ENCODE results near the gene PDIA6.

Gene PDIA6

GRCh38 chr2:10812362-10813162, at the start of gene PDIA6:
TSS of gene PDIA6 (minus strand) at chr2:10812785. CDS start at chr2:10812696, 89 bp downstream.
- no peak for DNase-seq (ENCODE audit: low read depth, low spot score)

GRCh38 chr2:10862330-10862729, 49.7 kb upstream of the PDIA6 start:
- DNase-seq (ENCODE audit: low read depth, low spot score): no peak

DNA sequence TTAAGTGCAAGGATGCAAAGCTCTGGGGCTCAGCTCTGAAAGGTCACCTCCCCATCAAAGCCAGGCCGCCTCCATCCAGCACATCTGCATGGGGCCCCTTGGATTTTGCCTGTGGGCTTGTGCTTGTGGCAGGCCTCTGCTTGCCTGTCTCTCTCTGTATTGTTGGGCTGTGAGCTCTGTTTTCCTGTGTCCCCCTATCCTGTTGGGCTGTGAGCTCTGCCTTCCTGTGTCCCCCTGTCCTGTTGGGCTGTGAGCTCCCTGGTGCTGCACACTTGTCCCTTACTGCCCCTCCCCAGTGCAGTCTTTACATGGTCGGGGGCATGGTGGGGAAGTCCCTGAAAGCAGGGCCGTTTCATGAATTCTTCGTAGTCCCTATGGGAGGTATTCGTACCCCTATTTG, 49.2 kb upstream of the PDIA6 start:
- DNase-seq (ENCODE audit: low read depth, low spot score): no peak

- no peak for DNase-seq (ENCODE audit: low read depth, low spot score)
Observed at GRCh38 chr2:10860814-10861325, 48.3 kb upstream of the PDIA6 start.

DNA sequence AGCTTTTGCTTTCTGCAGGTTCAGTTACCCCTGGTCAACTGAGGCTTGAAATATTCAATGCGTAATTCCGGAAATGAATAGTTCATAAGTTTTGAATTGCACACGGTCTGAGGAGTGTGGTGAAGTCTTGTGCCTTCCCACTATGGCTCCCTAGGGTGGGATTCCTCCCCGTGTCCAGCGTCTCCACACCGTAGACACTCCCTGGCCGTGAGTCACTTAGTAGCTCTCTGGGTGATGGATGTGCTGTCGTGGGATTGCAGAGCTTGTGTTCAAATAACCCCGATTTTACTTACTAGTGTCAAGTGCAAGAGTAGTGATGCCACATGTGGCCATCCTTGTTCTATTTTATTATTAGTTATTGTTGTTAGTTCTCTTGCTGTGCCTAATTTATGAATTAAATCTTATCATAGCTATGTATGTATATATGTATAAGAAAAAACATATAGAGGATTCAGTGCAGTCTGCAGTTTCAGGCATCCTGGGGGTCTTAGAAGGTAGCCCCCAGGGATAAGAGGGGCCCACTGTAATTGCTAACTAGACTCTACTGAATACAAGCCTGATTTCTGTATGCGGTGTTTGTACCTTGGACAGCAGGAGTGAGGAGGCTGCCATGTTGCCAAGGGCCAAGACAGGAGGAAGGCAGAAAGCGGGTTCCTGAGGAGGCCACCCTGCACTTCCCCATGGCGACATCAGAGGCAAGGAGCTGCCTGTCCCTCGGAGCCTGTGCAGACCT, 47.7 kb upstream of the PDIA6 start:
- DNase-seq (ENCODE audit: low read depth, low spot score): no peak

- no peak for DNase-seq (ENCODE audit: low read depth, low spot score)
Observed at GRCh38 chr2:10859278-10859677, 46.7 kb upstream of the PDIA6 start.

GRCh38 chr2:10848541-10848940, 36.0 kb upstream of the PDIA6 start:
- no peak for DNase-seq (ENCODE audit: low read depth, low spot score)

- no peak for DNase-seq (ENCODE audit: low read depth, low spot score)
Observed at GRCh38 chr2:10847008-10847407, 34.4 kb upstream of the PDIA6 start.

DNA sequence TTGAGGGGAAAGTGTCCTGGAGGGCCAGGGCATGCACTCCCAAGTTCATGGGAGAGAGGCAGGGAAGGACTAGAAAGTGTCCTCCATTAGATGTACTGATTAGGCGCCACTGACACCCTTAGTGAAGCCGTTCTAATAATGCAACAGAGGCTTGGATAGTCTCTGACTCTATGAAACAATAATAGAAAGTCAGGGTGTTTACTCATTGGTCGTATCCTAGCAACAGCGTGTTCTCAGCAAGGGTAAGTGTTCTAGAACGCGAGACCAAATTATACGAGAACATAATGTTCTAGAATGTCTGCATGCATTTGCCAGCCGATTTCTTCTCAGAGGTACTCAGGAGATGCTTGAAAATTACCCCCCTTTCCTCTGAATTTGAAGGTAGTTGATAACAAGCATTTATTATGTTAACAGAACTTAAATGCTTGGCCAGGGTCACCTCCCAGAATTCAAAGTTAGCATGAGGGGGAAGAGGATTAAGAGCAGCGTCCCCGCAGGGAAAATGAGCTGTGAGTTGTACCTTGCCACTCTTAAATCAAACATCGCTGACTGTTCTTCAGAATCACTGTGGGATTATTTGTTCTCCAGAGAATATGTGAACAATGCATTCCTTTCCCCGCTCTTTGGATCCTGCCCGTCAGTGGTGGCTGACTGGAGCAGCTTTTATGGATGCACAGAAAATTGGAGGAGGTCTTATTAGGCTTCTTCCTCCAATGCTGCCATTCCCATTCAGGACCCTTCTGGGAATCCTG, 33.7 kb upstream of the PDIA6 start:
- DNase-seq (ENCODE audit: low read depth, low spot score): no peak

GRCh38 chr2:10845640-10846039, 33.1 kb upstream of the PDIA6 start:
- no peak for DNase-seq (ENCODE audit: low read depth, low spot score)

DNA sequence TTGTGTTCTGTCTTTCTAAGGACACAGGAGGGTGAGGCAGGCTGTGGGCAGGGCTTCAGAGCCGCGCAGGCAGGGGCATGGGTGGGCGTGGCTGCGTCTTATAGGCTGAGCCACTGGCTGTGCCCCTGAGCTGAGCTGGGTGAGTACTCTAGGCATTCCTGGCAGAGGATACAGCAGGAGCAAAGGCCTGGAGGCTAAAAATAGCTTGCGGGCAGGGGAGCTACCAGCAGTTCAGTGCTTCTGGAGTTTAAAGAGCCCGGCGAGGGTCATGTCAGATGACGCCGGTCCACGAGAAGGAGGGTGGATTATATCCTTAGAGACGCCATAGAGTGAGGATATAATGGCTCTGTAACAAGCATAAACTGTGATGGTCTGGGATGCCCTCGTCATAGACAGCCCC, 31.5 kb upstream of the PDIA6 start:
- DNase-seq (ENCODE audit: low read depth, low spot score): peak; percentile 63

GRCh38 chr2:10842506-10842905, 29.9 kb upstream of the PDIA6 start:
- DNase-seq (ENCODE audit: low read depth, low spot score): no peak

GRCh38 chr2:10841547-10842219, 29.1 kb upstream of the PDIA6 start:
- DNase-seq (ENCODE audit: low read depth, low spot score): no peak

- no peak for DNase-seq (ENCODE audit: low read depth, low spot score)
Observed at GRCh38 chr2:10839813-10840212, 27.2 kb upstream of the PDIA6 start.

- DNase-seq (ENCODE audit: low read depth, low spot score): no peak
Observed at GRCh38 chr2:10838734-10839133, 26.1 kb upstream of the PDIA6 start.

GRCh38 chr2:10837298-10838266, 25.0 kb upstream of the PDIA6 start:
- DNase-seq (ENCODE audit: low read depth, low spot score): no peak

GRCh38 chr2:10835052-10835970, 22.7 kb upstream of the PDIA6 start:
- DNase-seq (ENCODE audit: low read depth, low spot score): no peak

GRCh38 chr2:10834068-10834655, 21.6 kb upstream of the PDIA6 start:
- no peak for DNase-seq (ENCODE audit: low read depth, low spot score)

- DNase-seq (ENCODE audit: low read depth, low spot score): no peak
Observed at GRCh38 chr2:10833021-10833420, 20.4 kb upstream of the PDIA6 start.
